OCI-LY7 (cell line): ENCODE data around the gene MYRIP. TPM values are rescaled to one million over a fixed set of nuclear protein-coding genes. Genes with fewer than 3 reads are reported as not detected.

Source experiments
- BruUV-seq: library from RNA; stranded (reverse); fragments of 400-500 nt; replicated peaks from 2 replicates; lab custom pipeline; 2021; lab: Mats Ljungman, UMichigan
- CTCF ChIA-PET: fragments of 300-600 bp; sonication (Branson Sonifier 250); formaldehyde crosslinking; loops from one replicate; lab custom pipeline; 2022; ENCODE audit warnings: antibody characterized with exemption; ENCODE audit not compliant: unreplicated experiment; lab: Charles Lee
- POLR2A ChIA-PET: fragments of 300-600 bp; sonication (Branson Sonifier 250); formaldehyde crosslinking; loops from one replicate; lab custom pipeline; 2022; ENCODE audit warnings: antibody characterized with exemption; lab: Charles Lee
- DNase-seq: peaks from one replicate; pipeline ENCODE4 v3.0.0-alpha.2; 2015; ENCODE audit warnings: low spot score
- H2AFZ ChIP-seq: fragments of 200-600 bp; sonication (generic), shearing (Covaris generic); 2 replicates; pipeline ENCODE4 v1.6.1; 2014; ENCODE audit warnings: mild to moderate bottlenecking, antibody characterized with exemption, low read length, moderate library complexity
- H3K27ac ChIP-seq: fragments of 200-600 bp; sonication (generic); 2 replicates; pipeline ENCODE4 v1.5.1; 2014; ENCODE audit warnings: mixed run types, low read depth, mild to moderate bottlenecking, moderate library complexity, low read length, inconsistent platforms; ENCODE audit not compliant: poor library complexity, severe bottlenecking
- H3K36me3 ChIP-seq: fragments of 200-600 bp; sonication (generic); 2 replicates; pipeline ENCODE4 v1.6.1; 2014; ENCODE audit warnings: mild to moderate bottlenecking, antibody characterized with exemption, low read length, moderate library complexity, mixed read lengths; ENCODE audit not compliant: insufficient read depth
- H3K4me1 ChIP-seq: fragments of 200-600 bp; sonication (generic); 2 replicates; pipeline ENCODE4 v1.5.1; 2014; ENCODE audit warnings: mild to moderate bottlenecking, low read length; ENCODE audit not compliant: insufficient read depth, poor library complexity, severe bottlenecking
- H3K4me2 ChIP-seq: fragments of 200-600 bp; sonication (generic); 2 replicates; pipeline ENCODE4 v1.6.1; 2014; ENCODE audit warnings: mild to moderate bottlenecking, low read length
- H3K4me3 ChIP-seq: fragments of 200-600 bp; sonication (generic); 2 replicates; pipeline ENCODE4 v1.5.1; 2014; ENCODE audit warnings: mild to moderate bottlenecking, low read depth, low read length; ENCODE audit not compliant: poor library complexity, severe bottlenecking
- H3K79me2 ChIP-seq: fragments of 200-600 bp; sonication (generic); 2 replicates; pipeline ENCODE4 v1.6.1; 2016; ENCODE audit warnings: low read depth, mild to moderate bottlenecking, low read length, moderate library complexity, mixed read lengths; ENCODE audit not compliant: insufficient read depth
- H3K9me2 ChIP-seq: fragments of 200-600 bp; sonication (generic); 2 replicates; pipeline ENCODE4 v1.6.1; 2016; ENCODE audit warnings: mild to moderate bottlenecking, low read length, mixed read lengths; ENCODE audit not compliant: insufficient read depth
- H3K9me3 ChIP-seq: fragments of 200-600 bp; sonication (generic); 2 replicates; pipeline ENCODE4 v1.6.1; 2014; ENCODE audit warnings: mild to moderate bottlenecking, mixed run types, low read length, mixed read lengths
- H4K20me1 ChIP-seq: fragments of 200-600 bp; sonication (generic); 2 replicates; pipeline ENCODE4 v1.6.1; 2014; ENCODE audit warnings: mild to moderate bottlenecking, antibody characterized with exemption, low read length, moderate library complexity, mixed read lengths; ENCODE audit not compliant: insufficient read depth
- EZH2phosphoT487 ChIP-seq: fragments of 200-600 bp; sonication (generic); IDR thresholded peaks from 2 replicates; pipeline ENCODE4 v1.6.1; 2018; ENCODE audit warnings: low read depth, borderline replicate concordance, mild to moderate bottlenecking, mixed run types, antibody characterized with exemption, low read length, moderate library complexity, mixed read lengths
- intact Hi-C: fragments of 100-400 bp; cut with micrococcal nuclease; formaldehyde crosslinking; loops from one replicate; pipeline ENCODE4 v1.10.0; 2022; ENCODE audit not compliant: unreplicated experiment
- total RNA-seq, 2 experiments: library from RNA; depleted of rRNA in 1 of 2; stranded (reverse); fragments of >200 nt in 1 of 2; shearing (Covaris generic) in 1 of 2; gene quantifications; 2 replicates each; pipeline ENCODE4 v1.2.3, GENCODE V29; 2014 to 2022
- TF ChIP-seq, protein P1 (sequence below): fragments of 200-600 bp; sonication (generic); conservative IDR thresholded peaks from 2 replicates; pipeline ENCODE4 v1.5.1; 2014; ENCODE audit warnings: mild to moderate bottlenecking, antibody characterized with exemption, low read length, moderate library complexity, mixed read lengths

MYRIP gene
- total RNA-seq, 2 experiments from 2014 or later, result not detected

GRCh38 chr3:39870706-39871105, 61.3 kb downstream of the MYRIP start:
- Histone ChIP-seq H4K20me1 (no peaks in the 10 kb centered on the region), H2AFZ (no peak overlapping the region), H3K9me2 (no peaks in the 10 kb centered on the region), H3K27ac (no peak overlapping the region), H3K36me3 (no peaks in the 10 kb centered on the region), H3K79me2 (no peaks in the 10 kb centered on the region), H3K4me2 (no peak overlapping the region), H3K4me1 (no peaks in the 10 kb centered on the region), H3K9me3 (no peaks in the 10 kb centered on the region), H3K4me3 (no peak overlapping the region)
- BruUV-seq, result no TSS peak
- no peak for DNase-seq
- ChIA-PET POLR2A (no interaction called here), CTCF (no interaction called here)
- intact Hi-C loops, result no loop called here
- no peak for TF ChIP-seq EZH2phosphoT487
- TF ChIP-seq, protein P1, sequence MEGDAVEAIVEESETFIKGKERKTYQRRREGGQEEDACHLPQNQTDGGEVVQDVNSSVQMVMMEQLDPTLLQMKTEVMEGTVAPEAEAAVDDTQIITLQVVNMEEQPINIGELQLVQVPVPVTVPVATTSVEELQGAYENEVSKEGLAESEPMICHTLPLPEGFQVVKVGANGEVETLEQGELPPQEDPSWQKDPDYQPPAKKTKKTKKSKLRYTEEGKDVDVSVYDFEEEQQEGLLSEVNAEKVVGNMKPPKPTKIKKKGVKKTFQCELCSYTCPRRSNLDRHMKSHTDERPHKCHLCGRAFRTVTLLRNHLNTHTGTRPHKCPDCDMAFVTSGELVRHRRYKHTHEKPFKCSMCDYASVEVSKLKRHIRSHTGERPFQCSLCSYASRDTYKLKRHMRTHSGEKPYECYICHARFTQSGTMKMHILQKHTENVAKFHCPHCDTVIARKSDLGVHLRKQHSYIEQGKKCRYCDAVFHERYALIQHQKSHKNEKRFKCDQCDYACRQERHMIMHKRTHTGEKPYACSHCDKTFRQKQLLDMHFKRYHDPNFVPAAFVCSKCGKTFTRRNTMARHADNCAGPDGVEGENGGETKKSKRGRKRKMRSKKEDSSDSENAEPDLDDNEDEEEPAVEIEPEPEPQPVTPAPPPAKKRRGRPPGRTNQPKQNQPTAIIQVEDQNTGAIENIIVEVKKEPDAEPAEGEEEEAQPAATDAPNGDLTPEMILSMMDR, result no peak

GRCh38 chr3:39879581-39879980, 70.2 kb downstream of the MYRIP start:
- intact Hi-C loops, result no loop called here
- H4K20me1 ChIP-seq, result no peaks in the 10 kb centered on the region
- H3K9me3 ChIP-seq, result no peaks in the 10 kb centered on the region
- H3K27ac ChIP-seq, result no peak overlapping the region
- POLR2A ChIA-PET, result interaction anchor here (1.6 kb wide), 1 partner anchor 14 kb away, joined by 3 read pairs; no protein-coding TSS in a partner anchor
- H3K36me3 ChIP-seq, result no peaks in the 10 kb centered on the region
- H3K4me1 ChIP-seq, result no peaks in the 10 kb centered on the region
- no peaks in the 10 kb centered on the region for H3K9me2 ChIP-seq
- CTCF ChIA-PET, result no interaction called here
- H3K4me2 ChIP-seq, result no peak overlapping the region
- no peaks in the 10 kb centered on the region for H3K79me2 ChIP-seq
- no peak overlapping the region for H3K4me3 ChIP-seq
- DNase-seq, result no peak
- BruUV-seq, result no TSS peak
- TF ChIP-seq, protein P1, result no peak
- no peak for TF ChIP-seq EZH2phosphoT487
- no peak overlapping the region for H2AFZ ChIP-seq

GRCh38 chr3:39882111-39882510, 72.7 kb downstream of the MYRIP start:
- no peak for DNase-seq
- CTCF ChIA-PET, result no interaction called here
- no peak overlapping the region for H3K4me2 ChIP-seq

More at GRCh38 chr3:39882111-39882510, 72.7 kb downstream of the MYRIP start:
- H3K27ac ChIP-seq, result no peak overlapping the region
- no peak overlapping the region for H2AFZ ChIP-seq
- no peak overlapping the region for H3K4me3 ChIP-seq
- no peak for TF ChIP-seq EZH2phosphoT487
- TF ChIP-seq, protein P1, result no peak
- H3K36me3 ChIP-seq, result no peaks in the 10 kb centered on the region
- intact Hi-C loops, result no loop called here
- no peaks in the 10 kb centered on the region for H3K4me1 ChIP-seq
- no TSS peak for BruUV-seq
- POLR2A ChIA-PET, result interaction anchor here (0.6 to 0.7 kb wide), 2 partner anchors 24 to 1646 kb away, joined by 3 read pairs; no protein-coding TSS in a partner anchor
- H3K9me2 ChIP-seq, result no peaks in the 10 kb centered on the region
- H4K20me1 ChIP-seq, result no peaks in the 10 kb centered on the region
- no peaks in the 10 kb centered on the region for H3K79me2 ChIP-seq
- H3K9me3 ChIP-seq, result no peaks in the 10 kb centered on the region
